NCI-H1105 (cell line): Measurements from ENCODE around the gene SLC43A3.
"Not testable (repeated sequence)": the region's sequence is repeated elsewhere in the genome, so short reads cannot be mapped to it uniquely, and the experiment has no call there.

ENCODE experiments used
- DNase-seq: peaks from one replicate; lab custom pipeline; 2025; lab: John Stamatoyannopoulos, UW

Gene SLC43A3

GRCh38 chr11:57405271-57405860 lies 21.6 kb downstream of the SLC43A3 start:
- no peak for DNase-seq

DNA sequence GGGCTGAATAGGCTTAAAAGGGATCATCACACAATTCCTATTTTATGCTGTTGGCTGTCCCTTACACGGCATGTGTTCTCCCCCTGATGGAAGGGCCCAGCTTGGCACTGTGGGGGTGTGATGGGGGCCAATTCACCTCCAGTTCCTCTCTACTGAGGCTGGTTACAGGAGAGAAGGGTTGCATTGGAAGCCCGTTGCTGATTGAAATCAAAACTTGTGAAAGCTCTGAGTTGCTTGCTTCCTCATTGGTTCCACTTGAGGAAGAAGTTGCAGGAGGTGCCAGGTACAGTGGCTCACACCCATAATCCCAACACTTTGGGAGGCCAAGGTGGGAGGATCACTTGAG lies 23.1 kb downstream of the SLC43A3 start:
- DNase-seq, result no peak

GRCh38 chr11:57403003-57403801 lies 23.7 kb downstream of the SLC43A3 start:
- not testable (repeated sequence) for DNase-seq

GRCh38 chr11:57402188-57403002 lies 24.5 kb downstream of the SLC43A3 start:
- DNase-seq, result no peak

- no peak for DNase-seq
Measured at GRCh38 chr11:57399972-57400578, 26.8 kb downstream of the SLC43A3 start.

DNA sequence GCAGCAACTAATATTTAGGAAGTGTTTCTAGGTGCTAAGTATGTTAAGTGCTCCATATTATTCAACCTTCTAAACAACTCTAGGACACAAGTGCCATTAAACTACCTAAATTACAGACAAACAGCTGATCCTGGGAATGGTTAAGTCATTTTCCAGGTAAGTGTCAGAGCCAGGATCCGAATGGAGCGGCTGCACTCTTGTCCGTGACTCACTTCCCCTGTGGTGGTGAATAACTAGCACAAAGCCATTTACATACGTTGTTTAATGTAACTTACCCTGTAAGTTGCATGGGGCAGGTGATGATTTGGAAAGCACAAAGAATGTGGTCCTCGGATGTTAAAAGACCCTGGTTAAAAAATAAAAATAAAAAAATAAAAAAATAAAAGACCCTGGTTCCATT lies 27.7 kb downstream of the SLC43A3 start:
- DNase-seq, result no peak

- DNase-seq, result no peak
Measured at GRCh38 chr11:57397394-57397990, 29.4 kb downstream of the SLC43A3 start.

GRCh38 chr11:57396744-57397143 lies 30.2 kb downstream of the SLC43A3 start:
- no peak for DNase-seq

DNA sequence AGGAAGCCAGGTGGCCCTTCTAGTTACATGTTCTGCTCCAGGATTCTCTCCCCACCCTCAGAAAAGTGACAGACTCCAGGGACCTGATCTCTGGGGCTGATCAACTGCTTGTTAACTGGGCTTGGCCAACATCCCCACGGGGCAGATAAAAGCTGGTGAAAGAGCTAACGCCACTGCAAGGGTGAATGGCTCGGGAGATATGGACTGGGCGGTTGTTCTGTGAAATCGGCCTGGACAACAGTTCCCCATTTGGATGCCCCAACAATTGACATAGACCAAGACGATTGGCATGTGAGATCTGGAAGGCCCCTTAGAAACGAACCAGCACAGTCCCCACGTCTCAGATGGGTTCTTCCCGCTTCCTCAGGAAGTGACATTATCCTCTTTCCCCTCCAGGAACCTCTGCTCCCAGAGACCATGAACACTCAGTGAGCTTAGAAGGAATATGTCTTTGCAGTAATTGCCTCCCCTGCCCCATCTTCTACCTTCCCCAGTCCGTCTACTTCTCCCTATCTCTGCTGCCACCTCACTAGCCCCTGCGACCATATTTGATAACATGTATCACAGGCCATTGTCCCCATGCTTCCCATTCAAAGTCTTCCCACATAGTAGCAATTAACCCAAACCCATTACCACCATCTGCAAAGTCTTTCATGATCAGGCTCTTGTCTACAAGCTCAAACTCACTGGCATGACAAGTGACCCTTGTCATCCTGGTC lies 30.9 kb downstream of the SLC43A3 start:
- DNase-seq, result no peak

DNA sequence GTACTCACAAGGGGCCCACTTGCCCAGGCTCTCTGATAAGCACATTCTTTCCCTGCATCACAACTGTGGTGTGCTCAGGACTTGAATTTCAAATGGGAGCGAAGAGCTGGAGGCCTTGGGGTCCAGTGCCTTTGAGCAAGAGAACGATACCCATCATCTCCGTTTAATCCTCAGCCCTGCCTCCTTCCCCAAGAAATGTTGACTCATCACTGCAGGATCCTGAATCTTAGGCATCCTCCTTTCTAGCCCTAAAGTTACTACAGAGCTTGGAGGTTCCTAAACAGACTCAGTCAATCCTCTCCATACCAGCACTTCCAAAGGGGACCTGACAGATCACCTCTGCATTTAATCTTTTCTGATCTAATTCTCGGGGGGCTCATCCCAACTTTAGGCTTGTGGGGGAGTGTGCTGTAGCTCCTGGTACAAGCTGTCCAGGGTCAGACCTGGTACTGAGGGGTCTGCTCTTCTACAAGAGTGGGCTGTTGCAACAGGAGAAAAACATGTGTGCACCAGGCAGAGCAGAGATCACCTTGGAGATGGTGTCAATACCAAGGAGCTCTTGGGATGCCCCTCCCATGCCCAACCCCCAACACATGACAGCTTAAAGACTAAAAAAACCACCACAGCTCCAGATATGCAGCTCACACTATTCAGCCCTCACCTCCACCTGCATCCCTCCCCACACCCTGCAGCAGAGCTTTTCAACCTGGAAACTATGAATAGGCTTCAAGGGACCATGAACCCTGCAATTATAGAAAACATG lies 32.5 kb downstream of the SLC43A3 start:
- DNase-seq, result no peak

DNA sequence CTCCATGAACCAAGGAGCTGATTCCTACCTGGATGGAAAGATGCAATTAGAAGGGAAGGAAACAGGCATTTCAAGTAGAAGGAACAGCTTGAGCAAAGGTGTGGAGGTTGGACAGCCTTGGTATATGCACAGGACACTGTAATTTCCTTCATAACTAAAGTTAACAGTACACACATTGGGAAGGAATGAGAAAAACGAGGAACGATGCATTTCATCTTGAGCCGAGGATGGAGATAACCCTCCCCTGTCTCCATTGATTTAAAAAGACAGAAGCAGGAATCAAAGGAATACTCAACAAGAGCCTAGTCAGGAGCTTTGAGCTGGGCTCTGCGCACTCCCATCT lies 34.2 kb downstream of the SLC43A3 start:
- DNase-seq, result no peak

DNA sequence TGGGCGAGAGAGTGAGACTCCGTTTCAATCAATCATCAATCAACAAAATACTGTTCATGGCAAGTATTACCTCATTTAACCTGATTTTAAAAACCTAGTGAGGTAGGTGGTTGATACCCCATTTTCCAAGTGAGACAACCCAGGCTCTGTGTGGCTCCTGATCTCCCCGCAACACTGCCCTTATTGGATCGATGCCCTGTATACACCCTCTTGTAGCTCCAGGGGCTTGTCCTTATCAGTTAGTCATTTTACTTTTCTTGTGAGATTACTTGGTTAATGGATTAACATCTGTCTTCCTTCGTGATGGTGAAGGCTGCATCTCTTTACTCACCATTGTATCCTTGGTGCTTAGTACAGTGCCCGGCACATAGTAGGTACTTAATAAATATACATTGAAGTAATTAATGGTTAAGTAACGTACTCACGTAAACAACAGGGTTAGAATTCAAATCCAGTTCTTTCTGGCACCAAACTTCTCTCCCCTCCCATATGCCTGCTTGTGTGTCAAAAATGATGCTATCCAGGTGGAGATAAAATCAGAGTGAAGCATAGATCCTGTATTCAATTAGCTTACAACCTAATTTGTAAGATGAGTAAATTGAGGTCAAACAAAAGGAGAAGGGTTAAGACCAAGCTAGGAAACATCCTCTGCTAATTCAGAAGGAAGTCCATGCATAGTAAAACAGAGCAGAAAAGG lies 34.7 kb downstream of the SLC43A3 start:
- DNase-seq, result no peak

DNA sequence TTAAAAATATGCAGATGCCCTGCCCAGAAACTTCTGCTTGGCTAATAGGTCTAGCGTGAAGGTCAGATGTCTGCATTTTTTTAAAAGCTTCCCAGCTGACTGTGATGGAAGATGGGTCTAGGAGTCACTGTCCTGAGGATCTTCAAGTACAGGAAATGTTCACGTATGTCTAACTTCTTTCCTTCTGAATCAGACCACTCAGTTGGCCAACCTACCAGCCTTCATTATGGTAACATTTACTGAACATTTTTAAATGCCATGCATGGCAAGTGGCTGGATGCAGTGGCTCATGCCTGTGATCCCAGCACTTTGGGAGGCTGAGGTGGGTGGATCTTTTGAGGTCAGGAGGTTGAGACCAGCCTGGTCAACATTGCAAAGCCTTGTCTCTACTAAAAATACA lies 35.4 kb downstream of the SLC43A3 start:
- DNase-seq, result no peak

GRCh38 chr11:57391111-57391510 lies 35.8 kb downstream of the SLC43A3 start:
- DNase-seq, result no peak

- no peak for DNase-seq
Measured at GRCh38 chr11:57390535-57390934, 36.4 kb downstream of the SLC43A3 start, which contains the start of gene PRG2. Gene PRG2 (minus strand): TSS chr11:57390650. CDS start chr11:57389944, 706 bp downstream.

- no peak for DNase-seq
Measured at GRCh38 chr11:57387289-57388030, 39.5 kb downstream of the SLC43A3 start.

- DNase-seq, result no peak
Measured at GRCh38 chr11:57386178-57386940, 40.6 kb downstream of the SLC43A3 start.

DNA sequence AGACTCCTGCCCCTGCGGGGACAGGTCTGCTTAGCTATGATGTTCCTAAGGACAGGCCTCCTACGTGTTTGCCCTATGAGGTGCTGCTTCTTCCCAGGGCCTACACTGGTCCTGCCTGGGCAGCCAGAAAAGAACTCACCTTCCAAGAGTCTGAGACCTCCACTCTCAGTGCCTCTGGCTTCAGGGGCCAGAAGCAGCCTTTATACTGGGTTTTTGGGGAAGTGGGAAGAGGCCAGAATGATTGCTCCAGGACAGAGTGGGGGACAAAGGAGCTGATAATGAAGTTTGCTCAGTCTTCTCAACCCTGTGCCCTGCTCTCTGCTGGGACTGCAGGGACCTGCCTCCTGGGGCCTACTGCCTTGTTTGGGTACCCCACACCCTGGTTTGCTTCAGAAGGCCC lies 45.9 kb downstream of the SLC43A3 start, which contains the start of gene PRG3:
Gene PRG3, minus strand, starts transcription at position 176 of the 400 bp plus-strand sequence. CDS start 442 bp downstream, outside the sequence.
- DNase-seq, result no peak
